Bronchus fibroblast of lung (primary cell): Measurements from ENCODE around the gene UBE2C. TPM values are rescaled to one million over a fixed set of nuclear protein-coding genes. Genes with fewer than 3 reads are reported as not detected.

ENCODE experiments used
- total RNA-seq: library from RNA; depleted of rRNA; stranded (reverse); fragments of >200 nt; gene quantifications from 2 replicates; pipeline ENCODE4 v1.2.3, GENCODE V29; 2015

Gene UBE2C
- total RNA-seq, result 225 and 261 TPM in 2 replicates

DNA sequence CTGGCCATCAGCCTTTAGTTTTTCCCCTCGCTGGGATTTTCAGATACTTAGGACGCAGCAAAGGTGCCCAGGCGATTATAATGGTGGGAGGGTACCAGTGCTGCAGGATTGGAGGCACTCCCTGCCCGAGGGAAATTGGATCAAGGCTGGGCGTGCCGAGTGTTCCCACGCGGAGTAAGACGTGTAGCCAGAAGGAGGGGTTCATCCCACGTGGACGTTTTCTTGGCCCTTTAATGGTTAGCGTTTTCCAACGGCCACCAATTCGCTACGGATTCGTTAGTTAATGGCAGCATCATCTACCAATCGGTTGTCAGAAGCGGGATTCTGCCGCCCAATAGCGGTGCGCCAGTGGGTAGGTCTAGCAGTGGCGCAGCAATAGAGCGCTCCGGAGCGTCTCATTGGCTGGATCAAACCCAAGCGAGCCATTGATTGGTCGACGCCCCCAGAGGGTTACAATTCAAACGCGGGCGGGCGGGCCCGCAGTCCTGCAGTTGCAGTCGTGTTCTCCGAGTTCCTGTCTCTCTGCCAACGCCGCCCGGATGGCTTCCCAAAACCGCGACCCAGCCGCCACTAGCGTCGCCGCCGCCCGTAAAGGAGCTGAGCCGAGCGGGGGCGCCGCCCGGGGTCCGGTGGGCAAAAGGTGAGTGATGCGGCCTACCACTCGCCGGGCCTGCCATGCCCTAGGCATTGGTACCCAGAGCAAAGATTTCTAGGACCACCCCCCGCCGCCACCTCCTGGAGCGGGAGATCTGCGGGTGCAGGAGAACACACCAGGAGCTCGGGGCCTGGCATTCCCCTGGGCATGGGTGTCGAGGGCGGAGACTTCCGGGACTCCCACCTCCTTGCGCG is at the start of gene UBE2C:
Gene UBE2C (plus strand): TSS at position 488 of the 849 bp plus-strand sequence. CDS start 52 bp downstream, at position 540.

DNA sequence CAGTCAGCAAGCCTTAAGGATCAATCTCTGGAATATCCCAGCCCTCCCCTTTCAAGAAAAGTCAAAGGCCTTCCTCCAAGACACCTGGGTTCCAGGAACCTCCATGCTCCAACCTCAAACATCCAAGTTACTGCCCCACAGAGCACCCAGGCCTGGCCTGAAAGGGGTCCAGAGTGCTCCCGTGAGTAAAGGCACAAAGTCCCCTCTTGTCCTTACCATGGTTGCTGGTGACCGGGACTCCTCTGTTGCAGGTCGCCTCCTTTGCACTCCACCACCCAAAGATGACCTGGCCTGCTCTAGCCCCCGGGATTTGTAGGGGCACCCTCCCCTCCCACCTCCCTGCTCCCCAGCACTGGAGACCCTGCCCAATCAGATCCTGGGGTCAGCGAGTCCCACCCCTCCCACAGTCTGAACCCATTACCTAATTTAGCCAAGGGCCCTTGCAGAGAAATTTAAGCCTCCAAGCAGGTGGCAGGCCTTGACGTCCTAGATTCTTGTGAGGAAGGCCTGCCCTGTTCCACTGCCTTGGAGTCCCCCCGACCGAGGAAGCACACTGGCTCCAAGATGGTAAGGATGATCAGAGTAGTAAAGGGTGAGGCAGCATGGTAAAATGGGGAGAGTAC is 14.7 kb downstream of the UBE2C start, which contains the start of gene TNNC2:
Gene TNNC2 (minus strand): TSS at position 283 of the 623 bp plus-strand sequence. CDS start 64 bp downstream, at position 219.

DNA sequence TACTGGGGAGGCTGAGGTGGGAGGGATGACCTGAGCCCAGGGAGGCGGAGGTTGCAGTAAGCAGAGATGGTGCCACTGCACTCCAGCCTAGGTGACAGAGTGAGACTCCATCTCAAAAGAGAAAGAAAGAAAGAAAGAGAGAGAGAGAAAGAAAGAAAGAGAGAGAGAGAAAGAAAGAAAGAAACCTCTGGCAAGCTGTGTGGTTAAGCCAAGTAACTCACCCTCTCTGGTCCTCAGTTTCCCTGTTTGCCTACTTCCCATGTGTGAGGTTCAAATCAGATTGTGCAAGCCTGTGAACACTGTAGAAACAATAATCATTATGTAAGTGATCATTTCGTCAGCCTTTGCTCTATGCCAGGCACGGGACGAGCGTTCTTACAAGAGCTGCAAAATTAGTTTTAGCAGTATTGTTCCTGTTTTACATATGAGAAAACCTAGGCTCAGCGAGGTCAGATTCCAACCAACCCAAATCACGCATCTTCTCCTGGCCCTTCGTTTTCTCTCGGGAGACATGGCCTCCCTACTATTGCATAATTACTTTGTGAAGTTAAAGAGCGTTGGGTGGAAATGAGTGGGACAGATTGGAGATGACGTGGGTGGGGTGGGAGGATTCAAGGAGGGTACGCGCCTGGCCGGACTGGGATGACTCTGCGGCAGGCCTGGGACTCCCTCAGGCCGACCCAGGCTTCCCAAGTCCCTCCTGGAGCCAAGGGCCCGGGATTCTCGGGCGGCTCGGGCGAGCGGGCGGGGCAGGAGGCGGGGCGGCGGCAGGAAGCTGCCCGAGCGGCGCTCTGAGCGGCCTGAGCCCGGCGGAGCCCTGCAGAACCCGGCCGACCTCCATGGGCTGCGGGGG is 20.8 kb downstream of the UBE2C start, which contains the start of gene SNX21:
Gene SNX21 (plus strand): TSS at position 770 of the 853 bp plus-strand sequence. CDS start 121 bp downstream, outside the sequence.

DNA sequence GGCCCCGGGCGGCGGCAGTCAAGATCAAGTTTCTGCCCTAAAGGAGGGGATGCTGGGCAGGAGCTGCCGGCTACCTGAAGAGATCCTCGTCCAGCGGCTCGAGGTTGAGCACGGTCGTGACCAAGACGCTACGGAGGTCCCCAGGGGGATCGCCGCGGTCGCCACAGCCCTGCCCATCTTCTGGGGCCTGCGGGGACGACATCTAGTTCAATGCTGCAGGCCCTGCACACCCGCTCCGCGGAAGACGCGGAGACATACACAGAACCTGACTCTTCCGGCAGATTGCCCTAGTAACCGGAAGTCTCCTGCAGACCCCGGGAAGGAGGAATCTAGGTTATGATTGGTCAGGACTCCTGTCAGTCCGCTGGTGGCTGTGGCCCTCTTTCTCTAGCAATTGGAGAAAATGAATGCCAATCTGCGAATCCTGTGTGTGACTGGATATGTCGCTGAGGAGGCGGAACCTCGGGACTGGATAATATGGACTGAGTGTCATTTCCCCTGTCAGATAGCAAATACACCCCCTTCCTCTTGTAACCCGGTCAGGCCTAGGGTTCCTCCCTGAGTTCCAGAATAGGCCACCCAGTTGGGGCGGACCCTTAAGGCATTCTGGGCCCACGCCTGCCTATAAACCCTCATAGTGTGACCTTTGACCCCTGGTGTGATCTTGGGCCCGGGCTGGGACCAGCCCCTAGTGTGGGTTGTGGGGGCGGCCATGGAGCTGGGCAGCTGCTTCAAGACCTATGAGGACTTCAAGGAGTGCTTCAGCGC is 44.9 kb downstream of the UBE2C start, which contains the start of the genes ACOT8 and ZSWIM3:
Gene ACOT8 (minus strand): TSS at position 279 of the 768 bp plus-strand sequence. CDS start 77 bp downstream, at position 202.
Gene ZSWIM3 (plus strand): TSS at position 501 of the 768 bp plus-strand sequence. CDS start 212 bp downstream, at position 713.

Other genes starting within 250 kb of the UBE2C start
- gene WFDC8, start 233.4 kb upstream of the UBE2C start, total RNA-seq, result not detected in 2 replicates
- gene WFDC10A, start 182.9 kb upstream of the UBE2C start, total RNA-seq, result not detected in 2 replicates
- not detected in 2 replicates for gene WFDC9, start 181.4 kb upstream of the UBE2C start, total RNA-seq
- gene WFDC11, start 142.4 kb upstream of the UBE2C start, total RNA-seq, result not detected in 2 replicates
- not detected in 2 replicates for gene WFDC13, start 110.6 kb upstream of the UBE2C start, total RNA-seq
- not detected in 2 replicates for gene WFDC10B, start 107.6 kb upstream of the UBE2C start, total RNA-seq
- not detected in 2 replicates for gene SPINT4, start 90.3 kb upstream of the UBE2C start, total RNA-seq
- gene WFDC3, start 20.8 kb upstream of the UBE2C start, total RNA-seq, result 0.67 TPM in 1 of 2 replicates, not detected in the other
- gene DNTTIP1, start 20.7 kb upstream of the UBE2C start, total RNA-seq, result 29.6 and 36.7 TPM in 2 replicates
- 0.84 TPM in 1 of 2 replicates, not detected in the other for gene TNNC2, start 14.7 kb downstream of the UBE2C start, total RNA-seq
- gene SNX21, start 21.2 kb downstream of the UBE2C start, total RNA-seq, result 49.5 and 53.3 TPM in 2 replicates
- 39.8 and 40.3 TPM in 2 replicates for gene ACOT8, start 44.7 kb downstream of the UBE2C start, total RNA-seq
- 3.9 and 4.0 TPM in 2 replicates for gene ZSWIM3, start 45.0 kb downstream of the UBE2C start, total RNA-seq
- 9.2 and 9.4 TPM in 2 replicates for gene ZSWIM1, start 68.6 kb downstream of the UBE2C start, total RNA-seq
- 0.15 TPM in 1 of 2 replicates, not detected in the other for gene SPATA25, start 75.0 kb downstream of the UBE2C start, total RNA-seq
- 3.4 and 3.7 TPM in 2 replicates for gene NEURL2, start 78.6 kb downstream of the UBE2C start, total RNA-seq
- 77.2 and 91.1 TPM in 2 replicates for gene CTSA, start 78.7 kb downstream of the UBE2C start, total RNA-seq
- gene PLTP, start 99.5 kb downstream of the UBE2C start, total RNA-seq, result 48.3 and 51.7 TPM in 2 replicates
- 19.7 and 22.7 TPM in 2 replicates for gene PCIF1, start 122.0 kb downstream of the UBE2C start, total RNA-seq
- 11.1 and 12.1 TPM in 2 replicates for gene ZNF335, start 159.6 kb downstream of the UBE2C start, total RNA-seq
- gene MMP9, start 196.3 kb downstream of the UBE2C start, total RNA-seq, result not detected in 2 replicates
- gene SLC12A5, start 216.6 kb downstream of the UBE2C start, total RNA-seq, result not detected in 2 replicates